ENCODE measurements around the gene BTBD10. TPM values are rescaled to one million over a fixed set of nuclear protein-coding genes. Genes with fewer than 3 reads are reported as not detected.

The BTBD10 gene
- total RNA-seq, result 80.2 and 98.0 TPM in 2 replicates

- peak; percentile 95 for DNase-seq (ENCODE audit: low read depth in 2 of 2)
These were observed at the start of gene BTBD10 for GRCh38 chr11:13462901-13463778. Gene BTBD10, minus strand, starts transcription at chr11:13463222. Its CDS starts 18,098 bp downstream, at chr11:13445124.

- no peak for DNase-seq (ENCODE audit: low read depth in 2 of 2)
These were observed 40.4 kb upstream of the BTBD10 start for GRCh38 chr11:13503393-13503792.

GRCh38 chr11:13502492-13502891 lies 39.5 kb upstream of the BTBD10 start:
- no peak for DNase-seq (ENCODE audit: low read depth in 2 of 2)

GRCh38 chr11:13495929-13496328 lies 32.9 kb upstream of the BTBD10 start, which contains the start of gene PTH:
Gene PTH, minus strand, starts transcription at chr11:13495997. Its CDS starts 3,142 bp downstream, at chr11:13492855.
- DNase-seq (ENCODE audit: low read depth in 2 of 2), result no peak

GRCh38 chr11:13494051-13494450 lies 31.0 kb upstream of the BTBD10 start:
- DNase-seq (ENCODE audit: low read depth in 2 of 2), result no peak

GRCh38 chr11:13487661-13488030 lies 24.6 kb upstream of the BTBD10 start:
- peak in 1 of 2 donors; percentile 45 for DNase-seq (ENCODE audit: low read depth in 2 of 2)

GRCh38 chr11:13486926-13487660 lies 24.1 kb upstream of the BTBD10 start:
- peak in 1 of 2 donors; percentile 55 for DNase-seq (ENCODE audit: low read depth in 2 of 2)

GRCh38 chr11:13480198-13480597 lies 17.2 kb upstream of the BTBD10 start:
- no peak for DNase-seq (ENCODE audit: low read depth in 2 of 2)

GRCh38 chr11:13479688-13480087 lies 16.7 kb upstream of the BTBD10 start:
- DNase-seq (ENCODE audit: low read depth in 2 of 2), result no peak

- DNase-seq (ENCODE audit: low read depth in 2 of 2), result no peak
These were observed 12.1 kb upstream of the BTBD10 start for GRCh38 chr11:13475091-13475490.

GRCh38 chr11:13473013-13473722 lies 10.1 kb upstream of the BTBD10 start:
- DNase-seq (ENCODE audit: low read depth in 2 of 2), result no peak

- no peak for DNase-seq (ENCODE audit: low read depth in 2 of 2)
These were observed 5.7 kb upstream of the BTBD10 start for GRCh38 chr11:13468750-13469149.

- peak; percentile 65 to 66 for DNase-seq (ENCODE audit: low read depth in 2 of 2)
These were observed 2.9 kb upstream of the BTBD10 start for GRCh38 chr11:13465909-13466371.

GRCh38 chr11:13463779-13464290 lies 813 bp upstream of the BTBD10 start:
- no peak for DNase-seq (ENCODE audit: low read depth in 2 of 2)

- peak; percentile 50 to 54 for DNase-seq (ENCODE audit: low read depth in 2 of 2)
These were observed 616 bp downstream of the BTBD10 start for GRCh38 chr11:13462311-13462900.

GRCh38 chr11:13461291-13461690 lies 1.7 kb downstream of the BTBD10 start:
- DNase-seq (ENCODE audit: low read depth in 2 of 2), result peak in 1 of 2 donors; percentile 66

- no peak for DNase-seq (ENCODE audit: low read depth in 2 of 2)
These were observed 12.1 kb downstream of the BTBD10 start for GRCh38 chr11:13450832-13451397.

GRCh38 chr11:13449522-13449921 lies 13.5 kb downstream of the BTBD10 start:
- no peak for DNase-seq (ENCODE audit: low read depth in 2 of 2)

- peak; percentile 17 to 60 for DNase-seq (ENCODE audit: low read depth in 2 of 2)
These were observed 14.1 kb downstream of the BTBD10 start for GRCh38 chr11:13448876-13449275.

- DNase-seq (ENCODE audit: low read depth in 2 of 2), result peak; percentile 40 to 75
These were observed 16.6 kb downstream of the BTBD10 start for GRCh38 chr11:13446444-13446843.

- no peak for DNase-seq (ENCODE audit: low read depth in 2 of 2)
These were observed 17.4 kb downstream of the BTBD10 start for GRCh38 chr11:13445588-13445987.
